WERI-Rb-1 (cell line): Measurements from ENCODE around the gene FBXW5.

Experiments
- DNase-seq: peaks from one replicate; pipeline ENCODE4 v3.0.0-alpha.2; 2020
- H3K27ac ChIP-seq: fragments of 250-450 bp; sonication (Bioruptor Pico); 2 replicates; pipeline ENCODE4 v1.5.1; 2020; ENCODE audit warnings: mild to moderate bottlenecking, moderate library complexity
- H3K27me3 ChIP-seq: fragments of 250-450 bp; sonication (Bioruptor Pico); 2 replicates; pipeline ENCODE4 v1.5.1; 2021; ENCODE audit warnings: mild to moderate bottlenecking, low read depth, moderate library complexity; ENCODE audit not compliant: insufficient read depth, severe bottlenecking
- H3K36me3 ChIP-seq: fragments of 250-450 bp; sonication (Bioruptor Pico); 2 replicates; pipeline ENCODE4 v1.5.1; 2020; ENCODE audit warnings: mild to moderate bottlenecking, moderate library complexity
- H3K4me3 ChIP-seq: 2 replicates; pipeline ENCODE4 v1.5.1; 2011; ENCODE audit warnings: low read depth, mild to moderate bottlenecking, control low read depth, low read length
- H3K9me3 ChIP-seq: fragments of 250-450 bp; sonication (Bioruptor Pico); 2 replicates; pipeline ENCODE4 v1.5.1; 2021; ENCODE audit warnings: mild to moderate bottlenecking, moderate library complexity; ENCODE audit not compliant: severe bottlenecking
- TF ChIP-seq, protein P1 (sequence below): IDR thresholded peaks from 2 replicates; pipeline ENCODE4 v1.5.1; 2011; ENCODE audit warnings: low read depth, mild to moderate bottlenecking, control low read depth, inconsistent platforms, low read length

Gene FBXW5

GRCh38 chr9:136988872-136989271 is 44.3 kb upstream of the FBXW5 start:
- H3K27ac ChIP-seq, result no peak overlapping the region
- no peaks in the 10 kb centered on the region for H3K27me3 ChIP-seq
- TF ChIP-seq, protein P1, sequence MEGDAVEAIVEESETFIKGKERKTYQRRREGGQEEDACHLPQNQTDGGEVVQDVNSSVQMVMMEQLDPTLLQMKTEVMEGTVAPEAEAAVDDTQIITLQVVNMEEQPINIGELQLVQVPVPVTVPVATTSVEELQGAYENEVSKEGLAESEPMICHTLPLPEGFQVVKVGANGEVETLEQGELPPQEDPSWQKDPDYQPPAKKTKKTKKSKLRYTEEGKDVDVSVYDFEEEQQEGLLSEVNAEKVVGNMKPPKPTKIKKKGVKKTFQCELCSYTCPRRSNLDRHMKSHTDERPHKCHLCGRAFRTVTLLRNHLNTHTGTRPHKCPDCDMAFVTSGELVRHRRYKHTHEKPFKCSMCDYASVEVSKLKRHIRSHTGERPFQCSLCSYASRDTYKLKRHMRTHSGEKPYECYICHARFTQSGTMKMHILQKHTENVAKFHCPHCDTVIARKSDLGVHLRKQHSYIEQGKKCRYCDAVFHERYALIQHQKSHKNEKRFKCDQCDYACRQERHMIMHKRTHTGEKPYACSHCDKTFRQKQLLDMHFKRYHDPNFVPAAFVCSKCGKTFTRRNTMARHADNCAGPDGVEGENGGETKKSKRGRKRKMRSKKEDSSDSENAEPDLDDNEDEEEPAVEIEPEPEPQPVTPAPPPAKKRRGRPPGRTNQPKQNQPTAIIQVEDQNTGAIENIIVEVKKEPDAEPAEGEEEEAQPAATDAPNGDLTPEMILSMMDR, result no peak
- H3K36me3 ChIP-seq, result peaks cover 8% of the 10 kb centered on the region
- H3K9me3 ChIP-seq, result peaks cover 4% of the 10 kb centered on the region
- no peak overlapping the region for H3K4me3 ChIP-seq
- DNase-seq, result no peak

DNA sequence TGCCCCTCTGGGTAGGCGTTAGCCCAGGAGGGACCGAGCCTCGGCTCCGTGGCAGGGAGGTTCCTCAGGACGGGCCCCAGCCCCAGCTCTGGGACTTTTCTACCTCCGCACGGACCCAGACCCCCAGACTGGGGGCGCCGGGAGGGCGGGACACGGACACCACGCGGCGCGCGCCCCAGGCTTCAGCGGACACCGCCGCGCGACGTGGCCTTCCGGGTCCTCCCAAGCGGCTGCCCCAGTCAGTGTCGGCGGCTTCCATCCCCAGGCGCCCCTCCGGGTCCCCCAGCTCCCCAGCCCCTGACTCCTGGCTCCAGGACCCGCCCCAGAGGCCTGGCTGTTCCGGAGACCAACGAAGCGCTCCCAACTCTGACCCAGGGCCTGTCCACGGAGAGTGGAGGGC is 41.3 kb upstream of the FBXW5 start:
- TF ChIP-seq, protein P1, result no peak

GRCh38 chr9:136985027-136985602 is 40.6 kb upstream of the FBXW5 start:
- no peak overlapping the region for H3K27ac ChIP-seq
- H3K27me3 ChIP-seq, result no peaks in the 10 kb centered on the region
- H3K4me3 ChIP-seq, result no peak overlapping the region
- no peak for DNase-seq
- H3K9me3 ChIP-seq, result no peaks in the 10 kb centered on the region
- H3K36me3 ChIP-seq, result no peaks in the 10 kb centered on the region
- TF ChIP-seq, protein P1, result no peak

More for the DNA sequence above, 41.3 kb upstream of the FBXW5 start:
- Histone ChIP-seq H3K36me3 (no peaks in the 10 kb centered on the region), H3K27me3 (no peaks in the 10 kb centered on the region), H3K9me3 (peaks cover 4% of the 10 kb centered on the region), H3K4me3 (no peak overlapping the region), H3K27ac (no peak overlapping the region)
- DNase-seq, result no peak

DNA sequence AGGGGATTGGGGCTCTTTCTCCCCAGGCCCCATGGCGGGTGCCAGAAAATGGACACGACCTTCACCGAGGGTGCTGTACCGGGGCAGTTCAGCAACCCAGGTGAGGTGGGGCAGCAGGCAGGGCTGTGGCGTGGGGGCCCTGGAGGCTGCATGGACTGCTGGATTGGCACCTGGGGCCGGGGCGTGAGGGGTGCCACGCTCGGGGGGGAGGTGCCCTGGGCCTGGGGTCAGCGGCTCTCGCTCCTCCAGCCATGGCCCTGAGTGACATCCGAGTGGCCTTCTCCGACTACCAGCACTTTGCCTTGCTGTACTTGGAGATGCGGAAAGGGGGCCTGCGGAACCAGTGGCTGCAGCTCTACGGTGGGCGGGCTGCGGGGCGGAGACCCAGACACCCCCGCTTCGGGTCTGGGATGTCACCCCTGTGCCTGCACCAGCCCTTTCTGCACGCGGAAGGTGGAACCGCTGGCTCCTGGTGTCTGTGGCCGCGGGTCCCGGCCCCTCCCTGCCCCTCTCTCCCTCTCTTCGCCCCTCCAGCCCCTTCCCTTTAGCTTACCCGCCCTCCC is 40.0 kb upstream of the FBXW5 start:
- H3K9me3 ChIP-seq, result no peaks in the 10 kb centered on the region
- no peak overlapping the region for H3K4me3 ChIP-seq
- no peaks in the 10 kb centered on the region for H3K36me3 ChIP-seq
- no peak for DNase-seq
- TF ChIP-seq, protein P1, result no peak
- no peak overlapping the region for H3K27ac ChIP-seq
- no peaks in the 10 kb centered on the region for H3K27me3 ChIP-seq

DNA sequence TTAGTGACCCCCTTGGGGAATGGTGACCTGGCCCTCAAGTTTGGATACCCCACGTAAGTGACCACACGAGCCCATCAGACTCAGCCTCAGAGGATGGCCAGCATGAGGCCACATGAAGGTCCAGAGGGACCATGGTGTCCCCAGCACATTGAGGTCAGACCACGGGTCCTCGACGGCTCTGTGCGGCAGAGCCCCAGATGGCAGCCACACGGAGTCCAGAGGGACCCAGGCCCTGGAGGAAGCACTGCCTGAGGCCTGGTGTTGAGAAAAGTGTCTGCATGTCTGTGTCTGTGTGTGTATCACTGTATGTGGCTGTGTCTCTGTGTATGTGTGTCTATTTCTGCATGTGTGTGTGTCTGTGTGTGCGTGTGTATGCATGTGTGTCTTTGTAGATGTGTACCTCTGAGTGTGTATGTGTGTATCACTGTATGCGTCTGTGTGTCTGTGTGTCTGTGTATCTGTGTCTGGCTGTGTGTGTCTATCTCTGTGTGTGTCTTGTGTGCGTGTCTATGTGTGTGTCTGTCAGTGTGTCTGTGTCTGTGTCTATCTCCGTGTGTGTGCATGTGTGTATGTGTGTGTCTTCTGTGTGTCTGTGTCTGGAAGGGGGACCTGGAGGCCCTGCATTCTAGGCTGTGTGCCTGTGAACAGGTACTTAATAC is 39.2 kb upstream of the FBXW5 start:
- no peak overlapping the region; the same call in 1 of the 2 replicates for H3K27ac ChIP-seq
- TF ChIP-seq, protein P1, result no peak
- H3K27me3 ChIP-seq, result no peaks in the 10 kb centered on the region
- no peaks in the 10 kb centered on the region for H3K36me3 ChIP-seq
- DNase-seq, result no peak
- no peak overlapping the region for H3K4me3 ChIP-seq
- no peaks in the 10 kb centered on the region for H3K9me3 ChIP-seq
